ENCODE data around the gene FBXL16. TPM values are rescaled to one million over a fixed set of nuclear protein-coding genes. Genes with fewer than 3 reads are reported as not detected.

The FBXL16 gene
- polyA plus RNA-seq, 6 donors from 2014 or later = 0.23 to 7.9 (median 0.56) TPM; not detected in 1

GRCh38 chr16:730666-731509 is 25.3 kb upstream of the FBXL16 start:
- H3K27me3 Mint-ChIP-seq = no peaks in the 10 kb centered on the region
- peaks cover 0 to 3% (median 2%) of the 10 kb centered on the region in 3 donors for H3K4me1 Mint-ChIP-seq
- H3K27ac Mint-ChIP-seq = no peak overlapping the region
- ATAC-seq (ENCODE audit: low read depth in 2 of 2) = no peak
- H3K36me3 Mint-ChIP-seq = no peaks in the 10 kb centered on the region
- peak overlapping the region in 1 of 8 donors; percentile 15 for H3K4me3 Mint-ChIP-seq
- no peak for DNase-seq
- H3K9me3 Mint-ChIP-seq = no peaks in the 10 kb centered on the region

- Mint-ChIP-seq H3K4me3 (peak overlapping the region in 6 of 8 donors; percentile 15 to 60 (median 32)), H3K4me1 (peaks cover 0 to 5% (median 0%) of the 10 kb centered on the region in 3 donors), H3K9me3 (no peaks in the 10 kb centered on the region), H3K36me3 (no peaks in the 10 kb centered on the region), H3K27me3 (no peaks in the 10 kb centered on the region), H3K27ac (peak overlapping the region in 1 of 6 donors; percentile 11)
- DNase-seq = no peak
- no peak for ATAC-seq (ENCODE audit: low read depth in 2 of 2)
Observed at GRCh38 chr16:729768-730665, 24.4 kb upstream of the FBXL16 start.

GRCh38 chr16:728890-729744 is 23.5 kb upstream of the FBXL16 start:
- no peaks in the 10 kb centered on the region for H3K9me3 Mint-ChIP-seq
- ATAC-seq (ENCODE audit: low read depth in 2 of 2) (no peak), DNase-seq (no peak)
- H3K27ac Mint-ChIP-seq = peak overlapping the region in 2 of 6 donors; percentile 15 to 43
- H3K4me3 Mint-ChIP-seq = peak overlapping the region in 5 of 8 donors; percentile 47 to 75 (median 55)
- peaks cover 0 to 5% (median 0%) of the 10 kb centered on the region in 3 donors for H3K4me1 Mint-ChIP-seq
- no peaks in the 10 kb centered on the region for H3K27me3 Mint-ChIP-seq
- H3K36me3 Mint-ChIP-seq = no peaks in the 10 kb centered on the region

GRCh38 chr16:728131-728889 is 22.7 kb upstream of the FBXL16 start:
- peak overlapping the region in 2 of 6 donors; percentile 15 to 43 for H3K27ac Mint-ChIP-seq
- ATAC-seq (ENCODE audit: low read depth in 2 of 2) (peak; percentile 77 to 82), DNase-seq (peak; percentile 77)
- H3K36me3 Mint-ChIP-seq = no peaks in the 10 kb centered on the region
- no peaks in the 10 kb centered on the region for H3K27me3 Mint-ChIP-seq
- H3K9me3 Mint-ChIP-seq = no peaks in the 10 kb centered on the region
- peak overlapping the region in 6 of 8 donors; percentile 49 to 75 (median 55) for H3K4me3 Mint-ChIP-seq
- peaks cover 0 to 5% (median 0%) of the 10 kb centered on the region in 3 donors for H3K4me1 Mint-ChIP-seq

- H3K4me3 Mint-ChIP-seq = peak overlapping the region in 7 of 8 donors; percentile 45 to 75 (median 54)
- no peak overlapping the region for H3K27ac Mint-ChIP-seq
- DNase-seq (peak; percentile 46), ATAC-seq (ENCODE audit: low read depth in 2 of 2) (peak; percentile 35 to 40)
- no peaks in the 10 kb centered on the region for H3K27me3 Mint-ChIP-seq
- no peaks in the 10 kb centered on the region for H3K36me3 Mint-ChIP-seq
- peaks cover 0 to 5% (median 5%) of the 10 kb centered on the region in 3 donors for H3K4me1 Mint-ChIP-seq
- no peaks in the 10 kb centered on the region for H3K9me3 Mint-ChIP-seq
Observed at GRCh38 chr16:727291-727977, 21.8 kb upstream of the FBXL16 start.

- H3K36me3 Mint-ChIP-seq = no peaks in the 10 kb centered on the region
- peak; percentile 56 for DNase-seq
- no peaks in the 10 kb centered on the region for H3K27me3 Mint-ChIP-seq
- peak within 1 kb of the TSS in 5 of 6 donors; percentile 24 to 91 (median 59) for H3K27ac Mint-ChIP-seq
- peak within 1 kb of the TSS; percentile 74 to 87 (median 82) for H3K4me3 Mint-ChIP-seq
- peaks cover 0 to 5% (median 5%) of the 10 kb centered on the region in 3 donors for H3K4me1 Mint-ChIP-seq
- no peaks in the 10 kb centered on the region for H3K9me3 Mint-ChIP-seq
- ATAC-seq (ENCODE audit: low read depth in 2 of 2) = peak; percentile 29 to 30
Observed at GRCh38 chr16:726438-727290, 21.1 kb upstream of the FBXL16 start, which contains the start of the genes CCDC78 and HAGHL. CCDC78 (minus strand) TSS chr16:726443; CDS start chr16:726367, 76 bp downstream. HAGHL (plus strand) TSS chr16:727106; CDS start chr16:727510, 404 bp downstream.

GRCh38 chr16:726188-726437 is 20.5 kb upstream of the FBXL16 start:
- DNase-seq = no peak
- ATAC-seq (ENCODE audit: low read depth in 2 of 2) = no peak
- peak overlapping the region in 5 of 8 donors; percentile 70 to 86 (median 76) for H3K4me3 Mint-ChIP-seq
- no peaks in the 10 kb centered on the region for H3K27me3 Mint-ChIP-seq
- peak overlapping the region in 2 of 6 donors; percentile 33 to 59 for H3K27ac Mint-ChIP-seq
- no peaks in the 10 kb centered on the region for H3K9me3 Mint-ChIP-seq
- no peaks in the 10 kb centered on the region for H3K36me3 Mint-ChIP-seq
- H3K4me1 Mint-ChIP-seq = peaks cover 0 to 5% (median 5%) of the 10 kb centered on the region in 3 donors

GRCh38 chr16:725463-726187 is 20.0 kb upstream of the FBXL16 start:
- H3K27ac Mint-ChIP-seq = peak overlapping the region in 2 of 6 donors; percentile 53 to 59
- H3K27me3 Mint-ChIP-seq = no peaks in the 10 kb centered on the region

GRCh38 chr16:725041-725376 is 19.4 kb upstream of the FBXL16 start:
- ATAC-seq (ENCODE audit: low read depth in 2 of 2) (no peak), DNase-seq (no peak)
- Mint-ChIP-seq H3K4me3 (peak overlapping the region in 1 of 8 donors; percentile 86), H3K27me3 (no peaks in the 10 kb centered on the region), H3K9me3 (no peaks in the 10 kb centered on the region), H3K27ac (peak overlapping the region in 1 of 6 donors; percentile 81), H3K4me1 (peaks cover 5 to 11% (median 5%) of the 10 kb centered on the region in 3 donors), H3K36me3 (no peaks in the 10 kb centered on the region)

More at GRCh38 chr16:725463-726187, 20.0 kb upstream of the FBXL16 start:
- no peak for DNase-seq
- H3K4me3 Mint-ChIP-seq = peak overlapping the region in 6 of 8 donors; percentile 29 to 86 (median 72)
- peaks cover 0 to 5% (median 5%) of the 10 kb centered on the region in 3 donors for H3K4me1 Mint-ChIP-seq
- no peak for ATAC-seq (ENCODE audit: low read depth in 2 of 2)
- H3K9me3 Mint-ChIP-seq = no peaks in the 10 kb centered on the region
- H3K36me3 Mint-ChIP-seq = no peaks in the 10 kb centered on the region

GRCh38 chr16:724188-725040 is 18.8 kb upstream of the FBXL16 start:
- peak overlapping the region in 3 of 8 donors; percentile 42 to 65 (median 65) for H3K4me3 Mint-ChIP-seq

More at GRCh38 chr16:724188-725040, 18.8 kb upstream of the FBXL16 start:
- DNase-seq (no peak), ATAC-seq (ENCODE audit: low read depth in 2 of 2) (no peak)
- Mint-ChIP-seq H3K4me1 (peaks cover 5 to 17% (median 8%) of the 10 kb centered on the region in 3 donors), H3K36me3 (no peaks in the 10 kb centered on the region), H3K9me3 (no peaks in the 10 kb centered on the region), H3K27ac (peak overlapping the region in 1 of 6 donors; percentile 81), H3K27me3 (no peaks in the 10 kb centered on the region)

All from naive B cell (primary cell).